Measurements from ENCODE around the gene TMEM132A. TPM values are rescaled to one million over a fixed set of nuclear protein-coding genes. Genes with fewer than 3 reads are reported as not detected.
A peak's percentile ranks its signal among the peaks of the same experiment; 100 is the strongest.

TMEM132A gene
- total and polyA plus RNA-seq, 2 of the 13 experiments (the other 11 are each of a cell fraction or from before 2014, with no cell fraction given): 11.1 to 32.9 TPM

- TF ChIP-seq MIXL1 (CRISPR knock-in tag; IDR thresholded peaks at IDR 0.05) (peak; percentile 96), CBX5 (CRISPR knock-in tag; IDR thresholded peaks at IDR 0.05; ENCODE audit: borderline replicate concordance) (peak; percentile 87; the same call in 1 of the 2 replicates), FOXO1 (CRISPR knock-in tag; IDR thresholded peaks at IDR 0.05) (peak; percentile 98), GABPB1 (CRISPR knock-in tag; IDR thresholded peaks at IDR 0.05) (peak; percentile 51), CTCF (CRISPR knock-in tag; IDR thresholded peaks at IDR 0.05) (0 out of 2 replicates have a peak, but pooled peaks have one; percentile 17), THYN1 (CRISPR knock-in tag; IDR thresholded peaks at IDR 0.05; ENCODE audit: borderline replicate concordance, low read depth) (no peak), HNF4A (CRISPR knock-in tag; IDR thresholded peaks at IDR 0.05) (peak; percentile 87), NKX3-1 (CRISPR knock-in tag; IDR thresholded peaks at IDR 0.05) (peak; percentile 91), HDAC2 (CRISPR knock-in tag; IDR thresholded peaks at IDR 0.05) (peak; percentile 99), SRSF4 (IDR thresholded peaks at IDR 0.05; ENCODE audit: low read depth, low read length, poor library complexity, severe bottlenecking) (no peak), CHD4 (IDR thresholded peaks at IDR 0.05; ENCODE audit: borderline replicate concordance, low read length) (no peak), SYNCRIP (IDR thresholded peaks at IDR 0.05; ENCODE audit: insufficient read depth, low read depth, low read length) (no peak), PATZ1 (CRISPR knock-in tag; IDR thresholded peaks at IDR 0.05) (peak; percentile 78), SMARCE1 (IDR thresholded peaks at IDR 0.05; ENCODE audit: borderline replicate concordance) (no peak), STAT6 (CRISPR knock-in tag; IDR thresholded peaks at IDR 0.05; ENCODE audit: borderline replicate concordance) (peak; percentile 78; the same call in 1 of the 2 replicates), SSRP1 (CRISPR knock-in tag; IDR thresholded peaks at IDR 0.05) (peak; percentile 90; the same call in 1 of the 2 replicates), TARDBP (CRISPR knock-in tag; IDR thresholded peaks at IDR 0.05) (peak; percentile 98), ZNF737 (CRISPR knock-in tag; IDR thresholded peaks at IDR 0.05; ENCODE audit: borderline replicate concordance) (no peak), GTF2F1 (IDR thresholded peaks at IDR 0.05; ENCODE audit: low read length) (no peak), IRF1 (CRISPR knock-in tag; IDR thresholded peaks at IDR 0.05; ENCODE audit: low read depth) (no peak), BCL3 (CRISPR knock-in tag; IDR thresholded peaks at IDR 0.05) (no peak), ZFP62 (CRISPR knock-in tag; IDR thresholded peaks at IDR 0.05) (no peak)
Observed at GRCh38 chr11:60880643-60881282, 43.5 kb upstream of the TMEM132A start (continued).
